GM12874 (cell line): ENCODE measurements around the gene FAM234B.

Source experiments
- CTCF ChIP-seq: IDR thresholded peaks from 2 replicates; pipeline ENCODE4 v1.5.1; 2011; ENCODE audit warnings: low read depth, mild to moderate bottlenecking, control low read depth, low read length, moderate library complexity; ENCODE audit not compliant: insufficient read depth

The FAM234B gene

GRCh38 chr12:13127444-13127843 lies 83.3 kb downstream of the FAM234B start:
- no peak for TF ChIP-seq CTCF

- no peak for TF ChIP-seq CTCF
Observed at GRCh38 chr12:13128291-13128965, 84.2 kb downstream of the FAM234B start.

GRCh38 chr12:13130981-13131380 lies 86.8 kb downstream of the FAM234B start:
- TF ChIP-seq CTCF, result no peak
